ENCODE data around the gene GAS6.

The GAS6 gene

GRCh38 chr13:113864273-113864890, 506 bp upstream of the GAS6 start:
- no peak for DNase-seq

- no peak for DNase-seq
Measured at GRCh38 chr13:113862931-113863523, 849 bp downstream of the GAS6 start.

DNA sequence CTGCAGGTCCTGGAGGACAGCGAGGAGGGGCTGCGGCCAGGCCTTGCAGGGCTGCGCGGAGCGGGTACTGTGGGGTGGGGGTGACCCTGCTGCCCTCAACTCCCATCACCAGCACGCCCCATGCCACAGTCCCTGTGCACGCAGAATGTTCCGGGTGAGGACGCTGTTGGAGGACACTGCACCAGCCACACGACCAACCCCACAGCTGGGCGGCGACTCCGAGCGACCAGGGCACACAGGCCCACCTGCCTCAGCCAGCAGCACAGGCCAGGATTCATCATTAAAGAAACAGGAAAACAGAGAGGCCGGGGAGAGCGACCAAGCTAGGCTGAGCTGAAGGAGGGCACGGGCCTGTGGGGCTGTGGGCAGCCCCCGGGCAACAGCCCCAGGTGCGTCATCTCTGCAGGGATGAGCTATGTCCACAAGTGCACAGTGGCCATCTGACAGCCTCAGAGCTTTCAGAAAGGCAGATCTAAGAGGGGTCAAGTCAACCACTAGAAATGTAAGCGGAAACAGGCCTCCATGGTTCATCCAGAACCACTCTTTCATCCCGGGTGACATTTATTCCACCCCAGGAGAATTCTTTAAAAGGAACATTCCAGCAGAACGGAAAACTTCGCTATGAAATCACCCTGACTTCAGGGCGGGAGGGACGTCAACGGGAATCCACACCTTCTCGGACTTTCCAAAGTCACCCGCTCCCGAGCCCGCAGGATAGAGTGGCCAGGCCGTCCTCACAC, 1.5 kb downstream of the GAS6 start:
- no peak for DNase-seq

- DNase-seq = no peak
Measured at GRCh38 chr13:113861433-113862030, 2.3 kb downstream of the GAS6 start.

GRCh38 chr13:113860665-113861432, 3.0 kb downstream of the GAS6 start:
- DNase-seq = no peak

GRCh38 chr13:113860051-113860664, 3.7 kb downstream of the GAS6 start:
- DNase-seq = no peak

DNA sequence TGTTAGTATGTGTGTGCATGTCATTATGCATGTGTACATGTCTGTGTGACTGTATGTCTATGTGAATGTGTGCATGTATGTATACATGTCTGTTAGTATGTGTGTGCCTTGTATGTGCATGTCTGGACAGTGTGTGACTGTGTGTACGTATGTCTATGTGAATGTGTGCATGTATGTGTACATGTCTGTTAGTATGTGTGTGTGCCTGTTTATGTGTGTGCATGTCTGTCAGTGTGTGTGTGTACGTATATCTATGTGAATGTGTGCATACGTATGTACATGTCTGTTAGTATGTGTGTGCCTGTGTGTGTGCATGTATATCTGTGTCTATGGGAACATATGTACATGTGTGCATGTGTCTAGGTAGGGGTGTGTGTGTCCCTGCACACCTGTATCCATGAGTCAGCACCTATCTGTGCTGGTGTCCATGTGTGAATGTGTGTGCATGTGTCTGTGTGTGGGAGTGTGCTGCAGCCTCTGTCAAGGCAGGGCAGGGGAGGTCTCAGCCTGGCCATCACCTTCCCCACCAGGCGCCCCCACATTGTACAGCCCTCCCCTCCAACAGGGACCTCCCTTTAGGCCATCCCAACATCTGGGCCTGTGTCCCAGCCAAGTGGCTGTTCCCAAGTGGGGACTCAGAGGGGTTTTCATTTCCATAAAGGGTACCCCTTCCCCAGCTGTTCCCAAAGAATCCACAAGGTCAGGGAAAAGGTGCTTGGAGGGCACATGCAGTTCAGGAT, 4.4 kb downstream of the GAS6 start:
- DNase-seq = no peak

- DNase-seq = no peak
Measured at GRCh38 chr13:113857531-113858195, 6.2 kb downstream of the GAS6 start.

GRCh38 chr13:113856716-113857065, 7.2 kb downstream of the GAS6 start:
- no peak for DNase-seq

DNA sequence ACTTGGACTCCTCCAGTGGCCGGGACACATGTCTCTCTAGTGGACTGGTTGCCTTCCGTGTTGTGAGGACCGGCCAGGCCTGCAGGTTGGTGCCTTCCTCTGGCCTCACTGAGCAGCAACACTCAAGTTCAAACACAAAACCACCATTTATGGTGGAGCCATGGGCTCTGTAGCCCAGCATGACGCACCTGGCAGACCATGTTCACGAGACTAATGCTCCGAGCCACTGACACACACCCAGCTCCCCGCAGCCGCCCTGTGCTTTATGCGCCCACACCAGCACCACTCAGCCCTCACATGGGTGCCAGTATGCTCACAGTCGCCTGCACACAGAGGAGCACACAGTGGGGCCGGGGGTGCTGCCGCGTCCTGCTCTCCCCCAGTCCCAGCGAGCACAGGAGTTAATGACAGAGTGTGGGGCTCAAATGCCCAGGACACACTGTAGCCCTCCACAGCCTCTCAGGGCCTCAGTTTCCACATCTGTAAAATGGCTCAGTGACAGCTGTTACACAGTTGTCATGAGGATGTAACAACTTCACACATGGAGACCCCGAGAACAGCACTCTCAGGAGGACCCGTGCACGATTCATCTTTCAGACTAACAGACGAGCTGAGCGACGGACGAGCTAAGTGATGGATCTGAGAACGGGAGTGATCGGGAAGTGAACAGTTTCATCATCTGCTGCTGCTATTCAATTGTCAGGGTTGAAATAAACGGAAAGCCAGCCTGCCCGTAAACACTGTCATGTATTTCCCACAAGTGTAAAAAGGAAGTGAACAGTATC, 7.8 kb downstream of the GAS6 start:
- DNase-seq = no peak

GRCh38 chr13:113855012-113855921, 8.6 kb downstream of the GAS6 start:
- DNase-seq = no peak

DNA sequence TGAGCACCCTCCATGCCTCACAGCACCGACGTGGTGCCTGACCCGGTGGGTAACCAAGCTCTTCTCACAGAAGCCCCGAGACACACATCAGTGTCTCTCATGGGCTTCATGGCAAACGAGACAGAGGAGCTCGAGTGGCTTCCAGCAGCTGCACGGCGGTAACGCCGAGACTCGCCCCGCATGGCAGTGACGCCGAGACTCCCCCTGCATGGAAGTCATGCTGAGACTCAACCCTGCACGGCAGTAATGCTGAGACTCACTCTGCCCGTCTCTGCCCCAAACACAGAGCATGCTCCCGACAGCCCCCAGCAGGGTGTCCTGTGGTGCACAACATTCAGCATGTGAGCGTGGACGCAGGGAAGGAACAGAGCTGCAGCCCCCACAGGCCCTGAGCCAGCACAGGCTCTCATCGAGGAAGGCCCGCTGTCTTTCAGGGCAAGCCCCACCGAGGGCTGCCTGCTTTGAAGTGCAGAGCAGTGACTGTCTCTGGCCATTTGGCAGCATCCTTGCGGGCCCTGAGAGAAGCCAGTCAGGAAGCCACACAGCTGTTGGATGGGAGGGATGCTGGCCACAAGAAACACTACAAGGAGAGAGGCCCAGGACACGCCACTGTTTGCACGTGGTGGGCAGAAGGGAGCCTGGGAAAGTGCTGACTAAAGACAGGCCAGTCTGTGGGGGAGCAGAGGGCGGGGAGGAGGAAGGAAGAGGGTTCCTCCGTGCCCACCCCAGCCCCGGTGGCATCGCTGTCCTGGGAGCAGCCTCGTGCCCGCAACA, 9.5 kb downstream of the GAS6 start:
- DNase-seq = no peak

DNA sequence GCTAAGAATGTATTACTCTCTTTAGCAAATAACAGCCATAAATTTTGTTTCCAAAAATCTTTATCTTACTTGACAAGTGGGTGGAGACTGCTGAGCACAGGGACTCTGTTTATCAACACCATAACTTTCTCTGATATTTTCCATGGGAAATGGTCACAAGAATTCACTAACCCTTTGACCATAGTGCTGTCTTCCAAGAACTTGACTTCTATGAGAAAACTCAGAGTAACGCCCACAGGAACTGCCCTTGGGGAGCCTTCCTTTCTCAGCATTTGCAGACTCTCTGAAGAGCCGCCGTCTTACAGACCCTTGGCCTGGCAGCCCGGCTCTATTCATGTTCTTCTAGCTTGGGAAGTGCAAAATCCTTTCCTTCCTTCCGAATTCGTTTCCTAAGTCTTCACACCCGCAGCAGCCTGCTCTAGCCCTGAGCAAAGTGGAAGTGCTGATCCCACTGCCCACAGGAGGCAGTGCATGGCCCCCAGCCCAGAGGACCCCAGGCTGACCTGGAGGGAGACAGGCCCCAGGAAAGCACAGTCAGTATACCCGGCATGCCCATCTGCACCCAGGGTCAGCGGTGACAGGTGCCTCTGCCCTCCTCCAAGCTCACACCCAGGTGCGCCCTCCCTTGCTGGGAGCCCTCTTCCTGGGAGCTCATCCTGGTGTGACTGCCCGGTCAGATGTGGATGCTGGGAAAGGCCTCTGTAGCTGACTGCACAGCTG, 10.2 kb downstream of the GAS6 start:
- no peak for DNase-seq

GRCh38 chr13:113852536-113853517, 11.0 kb downstream of the GAS6 start:
- no peak for DNase-seq

DNA sequence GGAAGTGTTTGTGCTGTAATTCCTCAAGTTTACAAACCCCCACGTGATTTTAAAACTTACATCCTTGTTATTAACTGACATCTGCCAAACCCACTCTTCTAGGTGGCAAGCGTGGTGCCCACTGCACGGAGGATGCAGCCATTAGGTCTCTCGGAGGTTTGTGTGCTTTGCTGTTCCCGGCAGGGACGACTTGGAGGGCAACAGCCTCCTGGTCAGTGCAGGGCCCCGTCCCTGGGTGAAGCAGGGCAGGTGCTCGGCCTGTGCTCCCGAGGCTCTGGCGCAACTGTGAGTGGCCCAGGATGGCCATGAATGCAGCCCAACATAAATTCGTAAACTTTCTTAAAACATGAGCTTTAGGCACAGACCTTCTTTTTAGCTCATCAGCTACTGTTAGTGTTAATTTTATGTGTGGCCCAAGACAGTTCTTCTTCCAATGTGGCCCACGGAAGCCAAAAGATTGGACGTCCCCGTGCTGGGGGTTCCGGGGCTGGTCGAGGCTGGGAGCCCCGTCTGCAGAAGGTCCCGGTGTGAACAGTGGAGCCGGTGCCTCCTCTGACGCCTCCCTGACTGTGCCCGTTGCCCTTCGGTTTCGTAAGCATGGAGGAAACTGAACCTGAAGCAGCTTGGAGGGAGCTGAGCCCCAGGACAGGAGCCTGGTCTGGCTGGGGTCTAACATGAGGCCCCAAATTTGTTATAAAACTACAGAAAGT, 11.9 kb downstream of the GAS6 start:
- DNase-seq = no peak

DNA sequence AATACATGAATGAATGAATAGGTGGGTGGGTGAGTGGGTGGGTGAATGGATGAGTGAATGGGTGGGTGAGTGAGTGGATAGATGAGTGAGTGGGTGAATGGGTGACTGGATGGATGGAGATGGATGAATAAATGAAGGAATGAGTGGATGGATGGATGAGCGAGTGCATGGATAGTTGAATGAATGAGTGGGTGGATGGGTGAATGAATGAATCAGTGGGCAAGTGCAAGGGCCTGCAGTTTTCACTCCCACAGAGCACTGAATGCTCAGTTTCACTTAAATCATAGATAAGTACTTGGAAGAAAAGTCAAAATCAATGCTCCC, 12.4 kb downstream of the GAS6 start:
- no peak for DNase-seq
